GM23248 (cell line): ENCODE data around the gene FAM204A. TPM values are rescaled to one million over a fixed set of nuclear protein-coding genes. Genes with fewer than 3 reads are reported as not detected.
A peak's percentile ranks its signal among the peaks of the same experiment; 100 is the strongest.

Experiments
- DNase-seq: peaks from one replicate; pipeline ENCODE4 v3.0.0-alpha.2; 2015
- H2AFZ ChIP-seq: fragments of 200-600 bp; sonication (generic); 2 replicates; pipeline ENCODE4 v1.6.1; 2016; ENCODE audit warnings: antibody characterized with exemption
- H3F3A ChIP-seq: fragments of 200-600 bp; sonication (generic); 2 replicates; pipeline ENCODE4 v1.6.1; 2016; ENCODE audit warnings: mild to moderate bottlenecking, antibody characterized with exemption, mixed run types; ENCODE audit not compliant: insufficient read depth
- H3K27ac ChIP-seq: fragments of 200-600 bp; sonication (generic); 2 replicates; pipeline ENCODE4 v1.5.1; 2016; ENCODE audit warnings: mild to moderate bottlenecking
- H3K27me3 ChIP-seq: fragments of 200-600 bp; sonication (generic); replicated peaks from 2 replicates; pipeline ENCODE4 v1.6.1; 2016; ENCODE audit warnings: mild to moderate bottlenecking; ENCODE audit not compliant: insufficient read depth
- H3K36me3 ChIP-seq: fragments of 200-600 bp; sonication (generic); 2 replicates; pipeline ENCODE4 v1.6.1; 2016; ENCODE audit warnings: low read depth, mild to moderate bottlenecking
- H3K4me1 ChIP-seq: fragments of 200-600 bp; sonication (generic); 2 replicates; pipeline ENCODE4 v1.6.1; 2016; ENCODE audit warnings: mild to moderate bottlenecking; ENCODE audit not compliant: insufficient read depth
- H3K4me2 ChIP-seq: fragments of 200-600 bp; sonication (generic); one replicate; pipeline ENCODE4 v1.6.1; 2016; ENCODE audit warnings: mild to moderate bottlenecking; ENCODE audit not compliant: unreplicated experiment
- H3K4me3 ChIP-seq: fragments of 200-600 bp; sonication (generic); 2 replicates; pipeline ENCODE4 v1.5.1; 2016; ENCODE audit warnings: mild to moderate bottlenecking
- H3K79me2 ChIP-seq: fragments of 200-600 bp; sonication (generic); 2 replicates; pipeline ENCODE4 v1.6.1; 2016; ENCODE audit warnings: mild to moderate bottlenecking; ENCODE audit not compliant: insufficient read depth
- H3K9ac ChIP-seq: fragments of 200-600 bp; sonication (generic); 2 replicates; pipeline ENCODE4 v1.6.1; 2016; ENCODE audit warnings: mild to moderate bottlenecking
- H3K9me2 ChIP-seq: fragments of 200-600 bp; sonication (generic); 2 replicates; pipeline ENCODE4 v1.6.1; 2016; ENCODE audit warnings: mixed run types, mild to moderate bottlenecking, moderate library complexity; ENCODE audit not compliant: insufficient read depth
- H3K9me3 ChIP-seq: fragments of 200-600 bp; sonication (generic); one replicate; pipeline ENCODE4 v1.6.1; 2017; ENCODE audit warnings: low read depth
- H4K20me1 ChIP-seq: fragments of 200-600 bp; sonication (generic); 2 replicates; pipeline ENCODE4 v1.6.0; 2016; ENCODE audit not compliant: insufficient read depth
- EZH2 ChIP-seq: fragments of 200-600 bp; sonication (generic); IDR thresholded peaks from 2 replicates; pipeline ENCODE4 v1.6.1; 2018; ENCODE audit warnings: antibody characterized with exemption, mild to moderate bottlenecking; ENCODE audit not compliant: insufficient read depth, poor library complexity, severe bottlenecking
- EZH2phosphoT487 ChIP-seq: fragments of 200-600 bp; sonication (generic); IDR thresholded peaks from 2 replicates; pipeline ENCODE4 v1.6.1; 2018; ENCODE audit warnings: antibody characterized with exemption, moderate library complexity, mild to moderate bottlenecking, low read depth; ENCODE audit not compliant: insufficient read depth
- WGBS, 2 experiments: methylation state at CpG; one replicate each; pipeline ENCODE4 v1.1.6; 2015 to 2017; ENCODE audit warnings: low lambda C conversion rate in 2 of 2, low coverage in 1 of 2; ENCODE audit errors: missing lambda C conversion rate in 2 of 2; 5-methylcytosine and 5-hydroxymethylcytosine counted together
- in situ Hi-C: fragments of 300-500 bp; cut with MboI; formaldehyde crosslinking; loops from 2 replicates; pipeline ENCODE4 v1.15.0; 2020
- polyA plus RNA-seq: library from polyadenylated mRNA; unstranded; fragments of >200 nt; fragmentation: Nextera tagmentation; extraction: Ambion mirVana; gene quantifications from 2 replicates; pipeline ENCODE4 v1.2.1, GENCODE V29; 2016
- total RNA-seq: library from RNA; depleted of rRNA; stranded (reverse); fragments of >200 nt; shearing (Covaris generic); gene quantifications from 2 replicates; pipeline ENCODE4 v1.2.3, GENCODE V29; 2014

Gene FAM204A
- total and polyA plus RNA-seq, 2 experiments from 2014 or later: 71.8 to 87.2 TPM

GRCh38 chr10:118253397-118253796 lies 88.7 kb downstream of the FAM204A start:
- Histone ChIP-seq H3K4me3 (no peak overlapping the region), H3K9ac (no peak overlapping the region), H3K9me3 (no peaks in the 10 kb centered on the region), H3K79me2 (no peaks in the 10 kb centered on the region), H2AFZ (no peak overlapping the region), H3F3A (no peaks in the 10 kb centered on the region), H3K4me1 (no peaks in the 10 kb centered on the region), H3K4me2 (no peak overlapping the region), H4K20me1 (no peaks in the 10 kb centered on the region), H3K36me3 (no peaks in the 10 kb centered on the region), H3K27ac (no peak overlapping the region), H3K27me3 (peaks cover 3% of the 10 kb centered on the region; the same call in 1 of the 2 replicates), H3K9me2 (no peaks in the 10 kb centered on the region)
- no peak for DNase-seq
- 76 to 84% methylated on average over 7 of the region's 7 CpGs for WGBS, 2 experiments
- TF ChIP-seq EZH2 (no peak), EZH2phosphoT487 (no peak)
- in situ Hi-C loops: loop anchor here (25.0 kb wide), 1 partner anchor 1041 kb away; no protein-coding TSS in a partner anchor

DNA sequence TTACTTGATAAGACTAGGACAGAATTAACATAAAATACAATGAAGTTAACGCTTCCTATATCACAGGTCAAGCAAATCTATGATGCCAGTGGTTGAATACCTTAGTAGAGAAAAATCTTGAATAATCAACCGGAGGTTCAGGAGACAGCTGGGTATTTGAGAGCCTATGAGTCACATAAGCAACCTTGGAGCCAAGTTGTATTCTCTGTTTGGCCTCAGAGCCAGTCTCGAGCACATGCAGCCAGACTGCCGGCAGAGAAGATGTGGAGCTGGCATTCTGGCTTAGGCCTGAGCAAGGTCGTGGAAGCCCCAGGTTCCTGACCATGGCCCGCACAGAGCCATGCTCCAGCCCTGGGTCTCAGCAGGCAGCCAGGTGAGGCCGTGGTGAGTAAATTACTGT lies 90.3 kb downstream of the FAM204A start:
- in situ Hi-C loops: loop anchor here (25.0 kb wide), 1 partner anchor 1039 kb away; no protein-coding TSS in a partner anchor
- WGBS, 2 experiments: 37 to 41% methylated on average over 7 of the region's 7 CpGs
- peak; percentile 80 for DNase-seq

GRCh38 chr10:118249714-118250113 lies 92.4 kb downstream of the FAM204A start:
- H3K4me3 ChIP-seq: no peak overlapping the region
- no peaks in the 10 kb centered on the region for H3K4me1 ChIP-seq
- H2AFZ ChIP-seq: no peak overlapping the region
- in situ Hi-C loops: loop anchor here (10.0 to 25.0 kb wide), 2 partner anchors 705 to 1037 kb away; partner anchors contain the start of gene EMX2
- H3K9me2 ChIP-seq: no peaks in the 10 kb centered on the region
- TF ChIP-seq EZH2: no peak
- no peak for TF ChIP-seq EZH2phosphoT487
- H3K27me3 ChIP-seq: no peaks in the 10 kb centered on the region
- no peak overlapping the region for H3K4me2 ChIP-seq
- H3F3A ChIP-seq: no peaks in the 10 kb centered on the region
- H3K9ac ChIP-seq: no peak overlapping the region
- H3K9me3 ChIP-seq: no peaks in the 10 kb centered on the region
- no peaks in the 10 kb centered on the region for H3K36me3 ChIP-seq
- no peaks in the 10 kb centered on the region for H4K20me1 ChIP-seq
- no peaks in the 10 kb centered on the region for H3K79me2 ChIP-seq
- no peak overlapping the region for H3K27ac ChIP-seq
- no peak for DNase-seq

More for the DNA sequence above, 90.3 kb downstream of the FAM204A start:
- no peak overlapping the region for H3K27ac ChIP-seq
- TF ChIP-seq EZH2phosphoT487 (no peak), EZH2 (no peak)
- H3K79me2 ChIP-seq: no peaks in the 10 kb centered on the region
- H3K9ac ChIP-seq: no peak overlapping the region
- H3K4me2 ChIP-seq: no peak overlapping the region
- no peaks in the 10 kb centered on the region for H3K9me2 ChIP-seq
- no peak overlapping the region for H2AFZ ChIP-seq
- no peaks in the 10 kb centered on the region for H4K20me1 ChIP-seq
- H3K36me3 ChIP-seq: no peaks in the 10 kb centered on the region
- no peak overlapping the region for H3K4me3 ChIP-seq
- H3K27me3 ChIP-seq: no peaks in the 10 kb centered on the region
- no peaks in the 10 kb centered on the region for H3F3A ChIP-seq
- H3K9me3 ChIP-seq: no peaks in the 10 kb centered on the region
- no peaks in the 10 kb centered on the region for H3K4me1 ChIP-seq
